ENCODE measurements around the gene KCNJ5. TPM values are rescaled to one million over a fixed set of nuclear protein-coding genes. Genes with fewer than 3 reads are reported as not detected.

Gene KCNJ5
- total RNA-seq (under 1 TPM in 3 of 5 donors, not detected in 2; 0.07 to 0.13 (median 0.12) TPM), total RNA-seq (0 to 3.8 (median 0) reads per million in 29 experiments)
- total RNA-seq (2013): 0.09 TPM

DNA sequence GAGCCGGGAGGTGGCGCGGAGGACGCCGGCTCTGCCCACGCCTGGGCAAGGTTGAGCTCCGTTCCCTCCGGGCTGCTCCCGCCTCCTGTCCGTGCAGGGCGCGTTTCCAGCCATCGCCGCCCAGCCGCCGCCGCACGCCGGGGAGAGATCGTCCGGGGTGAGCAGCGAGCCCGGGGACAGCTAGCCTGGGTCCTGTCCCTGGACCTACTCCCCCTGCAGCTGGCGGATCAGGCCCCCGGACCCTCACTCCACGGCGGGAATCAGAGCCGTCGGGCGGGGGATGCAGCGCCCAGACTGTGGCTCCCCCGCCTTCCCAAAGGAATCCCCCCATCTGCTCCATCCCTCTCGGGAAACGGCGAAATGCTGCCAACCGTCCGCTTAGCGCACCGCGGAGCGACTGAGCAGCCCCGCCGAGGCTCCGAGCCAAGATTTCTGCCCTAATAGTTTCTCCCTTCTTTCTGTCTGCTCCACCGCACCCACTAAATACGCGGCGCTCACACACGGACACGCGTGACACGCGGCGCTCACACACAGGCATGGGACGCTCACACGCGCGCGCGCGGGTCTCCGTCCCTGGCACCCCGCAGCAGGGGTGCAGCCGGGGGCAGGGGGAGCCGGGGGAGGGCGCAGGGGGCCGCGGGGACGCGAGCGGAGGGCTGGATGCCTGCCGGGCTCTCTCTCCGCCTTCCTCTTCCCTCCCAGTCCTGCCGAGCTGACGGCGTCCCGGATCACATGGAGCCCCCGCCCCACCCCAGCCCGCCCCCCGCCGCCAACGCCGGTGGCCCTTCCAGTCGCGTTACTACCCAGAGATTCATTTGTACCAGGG, at the start of gene KCNJ5:
TSS of gene KCNJ5 (plus strand) at position 814 of the 826 bp plus-strand sequence. CDS start 19,918 bp downstream, outside the sequence.
- DNase-seq: peak in 3 of 35 experiments; percentile 14 to 27 (median 18)
- POLR2A ChIA-PET: no interaction called here
- H3K27me3 Mint-ChIP-seq: peaks cover 46 to 65% of the 10 kb centered on the region in 2 donors

GRCh38 chr11:128841461-128842072, 49.6 kb upstream of the KCNJ5 start:
- ChIA-PET POLR2A (no interaction called here), CTCF (interaction anchor here in 1 of 2 donors (1.7 to 2.0 kb wide), 2 partner anchors 8 to 11 kb away, joined by 4 to 12 read pairs; no protein-coding TSS in a partner anchor)
- Mint-ChIP-seq H3K27ac (peak overlapping the region; percentile 49 to 87), H3K4me3 (no peak overlapping the region), H3K4me1 (peaks cover 84 to 99% (median 85%) of the 10 kb centered on the region in 3 donors), H3K27me3 (no peaks in the 10 kb centered on the region), H3K9me3 (peaks cover 0 to 6% (median 4%) of the 10 kb centered on the region in 3 donors), H3K36me3 (peaks cover 3% of the 10 kb centered on the region)
- Histone ChIP-seq H3K4me1 (ENCODE audit: control insufficient read depth in 1 of 2, extremely low read depth in 1 of 2, insufficient read depth in 2 of 2, low read length in 2 of 2) (peaks cover 33 to 46% of the 10 kb centered on the region in 2 experiments), H3K36me3 (ENCODE audit: control insufficient read depth in 2 of 2, extremely low read depth in 1 of 2, insufficient read depth in 1 of 2, low read length in 1 of 2) (no peaks in the 10 kb centered on the region), H3K27ac (ENCODE audit: low read length) (peak overlapping the region; percentile 26), H3K4me3 (ENCODE audit: control insufficient read depth in 1 of 2, extremely low read depth in 1 of 2, low read length in 1 of 2) (no peak overlapping the region), H3K9me3 (no peaks in the 10 kb centered on the region), H3K27me3 (replicated peaks in 1 of 2; ENCODE audit: control insufficient read depth in 2 of 2, extremely low read depth in 1 of 2, insufficient read depth in 2 of 2, low read length in 1 of 2) (no peaks in the 10 kb centered on the region)
- peak in 1 of 4 experiments; percentile 20 for ATAC-seq (replicated peaks in 1 of 4)
- no CpG with 5 or more reads among the region's 7 CpGs for WGBS (ENCODE audit: insufficient coverage)
- peak in 1 of 35 experiments; percentile 33 for DNase-seq

More for the DNA sequence above, at the start of gene KCNJ5:
- WGBS (ENCODE audit: insufficient coverage): 5% methylated on average over 65 of the region's 85 CpGs
- H3K9me3 ChIP-seq: no peaks in the 10 kb centered on the region
- no peaks in the 10 kb centered on the region for H3K9me3 Mint-ChIP-seq
- H3K4me1 ChIP-seq (ENCODE audit: control insufficient read depth in 1 of 2, extremely low read depth in 1 of 2, insufficient read depth in 2 of 2, low read length in 2 of 2): peaks cover 0 to 22% of the 10 kb centered on the region in 2 experiments
- H3K27ac Mint-ChIP-seq: no peak within 1 kb of the TSS
- peak; percentile 36 to 61 (median 58) for ATAC-seq (replicated peaks in 1 of 4)
- peak within 1 kb of the TSS; percentile 35 to 44 for H3K4me3 ChIP-seq (ENCODE audit: control insufficient read depth in 1 of 2, extremely low read depth in 1 of 2, low read length in 1 of 2)
- peaks cover 6 to 16% (median 13%) of the 10 kb centered on the region in 3 donors for H3K4me1 Mint-ChIP-seq
- H3K27me3 ChIP-seq (replicated peaks in 1 of 2; ENCODE audit: control insufficient read depth in 2 of 2, extremely low read depth in 1 of 2, insufficient read depth in 2 of 2, low read length in 1 of 2): peaks cover 16 to 70% of the 10 kb centered on the region in 2 experiments
- no peaks in the 10 kb centered on the region for H3K36me3 ChIP-seq (ENCODE audit: control insufficient read depth in 2 of 2, extremely low read depth in 1 of 2, insufficient read depth in 1 of 2, low read length in 1 of 2)
- CTCF ChIA-PET: interaction anchor here in 1 of 2 donors (1.0 to 1.2 kb wide), 2 partner anchors 17 to 733 kb away, joined by 3 to 4 read pairs; no protein-coding TSS in a partner anchor
- H3K36me3 Mint-ChIP-seq: peaks cover 3% of the 10 kb centered on the region
- peak within 1 kb of the TSS; percentile 65 to 79 (median 78) for H3K4me3 Mint-ChIP-seq
- H3K27ac ChIP-seq (ENCODE audit: low read length): no peak within 1 kb of the TSS

GRCh38 chr11:128843198-128843785, 47.9 kb upstream of the KCNJ5 start:
- no CpG with 5 or more reads among the region's 2 CpGs for WGBS (ENCODE audit: insufficient coverage)
- CTCF ChIA-PET: interaction anchor here in 1 of 2 donors (0.6 to 0.9 kb wide), 3 partner anchors 10 to 671 kb away, joined by 3 read pairs; no protein-coding TSS in a partner anchor
- Histone ChIP-seq H3K27ac (ENCODE audit: low read length) (no peak overlapping the region), H3K4me1 (ENCODE audit: control insufficient read depth in 1 of 2, extremely low read depth in 1 of 2, insufficient read depth in 2 of 2, low read length in 2 of 2) (peaks cover 27 to 36% of the 10 kb centered on the region in 2 experiments), H3K4me3 (ENCODE audit: control insufficient read depth in 1 of 2, extremely low read depth in 1 of 2, low read length in 1 of 2) (no peak overlapping the region), H3K27me3 (replicated peaks in 1 of 2; ENCODE audit: control insufficient read depth in 2 of 2, extremely low read depth in 1 of 2, insufficient read depth in 2 of 2, low read length in 1 of 2) (no peaks in the 10 kb centered on the region), H3K36me3 (ENCODE audit: control insufficient read depth in 2 of 2, extremely low read depth in 1 of 2, insufficient read depth in 1 of 2, low read length in 1 of 2) (no peaks in the 10 kb centered on the region), H3K9me3 (no peaks in the 10 kb centered on the region)
- Mint-ChIP-seq H3K36me3 (peaks cover 3% of the 10 kb centered on the region), H3K27me3 (no peaks in the 10 kb centered on the region), H3K4me1 (peaks cover 69 to 89% (median 73%) of the 10 kb centered on the region in 3 donors), H3K27ac (peak overlapping the region in 1 of 2 donors; percentile 46), H3K4me3 (no peak overlapping the region), H3K9me3 (peaks cover 0 to 6% (median 4%) of the 10 kb centered on the region in 3 donors)
- POLR2A ChIA-PET: no interaction called here
- ATAC-seq (replicated peaks in 1 of 4): no peak
- no peak for DNase-seq

DNA sequence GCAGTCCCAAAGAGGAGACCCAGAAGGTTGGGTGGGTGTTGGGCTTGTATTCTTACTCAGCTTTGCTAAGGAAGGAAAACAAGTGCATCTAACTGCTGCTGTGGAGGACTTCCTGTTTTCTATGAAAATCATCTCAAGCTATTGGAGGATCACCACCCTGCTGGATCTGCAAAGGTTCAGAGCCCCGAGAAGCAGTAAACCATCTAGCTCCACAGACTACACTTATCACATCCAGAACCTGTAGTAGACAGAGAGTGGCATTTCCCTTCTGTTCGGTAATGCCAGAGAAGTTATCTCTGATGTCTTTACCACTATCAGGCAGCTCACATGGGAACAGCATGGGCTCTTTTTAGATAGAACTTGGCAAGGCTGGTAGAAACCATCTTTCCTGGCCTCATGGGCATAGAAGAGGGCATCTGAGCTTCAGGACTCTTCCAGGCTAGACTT, 45.8 kb upstream of the KCNJ5 start:
- peak overlapping the region; percentile 46 for H3K27ac ChIP-seq (ENCODE audit: low read length)
- no peaks in the 10 kb centered on the region for H3K27me3 Mint-ChIP-seq
- peak overlapping the region in 2 of 3 donors; percentile 22 to 44 for H3K4me3 Mint-ChIP-seq
- DNase-seq (peak in 5 of 35 experiments; percentile 8 to 33 (median 21)), ATAC-seq (replicated peaks in 1 of 4) (peak; percentile 77 to 90 (median 84))
- ChIA-PET POLR2A (interaction anchor here in 1 of 2 donors (0.5 to 0.7 kb wide), 3 partner anchors 10 to 43 kb away, joined by 3 read pairs; no protein-coding TSS in a partner anchor), CTCF (interaction anchor here (0.9 to 2.8 kb wide), 6 partner anchors 13 to 688 kb away, joined by 5 to 18 read pairs (median 8); no protein-coding TSS in a partner anchor)
- peaks cover 55 to 76% (median 62%) of the 10 kb centered on the region in 3 donors for H3K4me1 Mint-ChIP-seq
- H3K36me3 Mint-ChIP-seq: no peaks in the 10 kb centered on the region
- H3K9me3 Mint-ChIP-seq: peaks cover 0 to 4% (median 0%) of the 10 kb centered on the region in 3 donors
- H3K36me3 ChIP-seq (ENCODE audit: control insufficient read depth in 2 of 2, extremely low read depth in 1 of 2, insufficient read depth in 1 of 2, low read length in 1 of 2): no peaks in the 10 kb centered on the region
- peaks cover 23 to 32% of the 10 kb centered on the region in 2 experiments for H3K4me1 ChIP-seq (ENCODE audit: control insufficient read depth in 1 of 2, extremely low read depth in 1 of 2, insufficient read depth in 2 of 2, low read length in 2 of 2)
- peak overlapping the region; percentile 90 to 93 for H3K27ac Mint-ChIP-seq
- no peaks in the 10 kb centered on the region for H3K27me3 ChIP-seq (replicated peaks in 1 of 2; ENCODE audit: control insufficient read depth in 2 of 2, extremely low read depth in 1 of 2, insufficient read depth in 2 of 2, low read length in 1 of 2)
- H3K9me3 ChIP-seq: no peaks in the 10 kb centered on the region
- no peak overlapping the region for H3K4me3 ChIP-seq (ENCODE audit: control insufficient read depth in 1 of 2, extremely low read depth in 1 of 2, low read length in 1 of 2)
- WGBS (ENCODE audit: insufficient coverage): no CpG with 5 or more reads among the region's 2 CpGs

DNA sequence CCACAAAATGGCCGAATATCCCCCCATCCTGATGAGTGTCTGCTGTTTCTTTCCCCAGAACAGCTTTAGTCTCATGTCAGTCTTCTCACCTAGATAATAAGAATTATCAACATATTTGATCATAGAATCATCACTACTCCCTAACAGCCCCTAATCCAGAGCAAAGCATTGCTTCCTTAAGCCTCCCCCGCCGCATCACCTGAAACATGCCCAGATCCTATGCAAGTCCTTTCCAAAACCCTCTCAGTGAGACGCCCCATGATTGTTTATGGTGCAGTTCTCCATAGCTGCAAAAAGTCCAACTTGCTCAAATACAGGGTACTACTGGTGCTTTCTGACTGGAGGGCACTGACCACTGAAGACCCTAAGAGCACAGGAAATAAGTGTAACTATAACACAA, 44.2 kb upstream of the KCNJ5 start:
- H3K4me1 Mint-ChIP-seq: peaks cover 41 to 59% (median 48%) of the 10 kb centered on the region in 3 donors

More for the DNA sequence above, 44.2 kb upstream of the KCNJ5 start:
- Histone ChIP-seq H3K27me3 (replicated peaks in 1 of 2; ENCODE audit: control insufficient read depth in 2 of 2, extremely low read depth in 1 of 2, insufficient read depth in 2 of 2, low read length in 1 of 2) (no peaks in the 10 kb centered on the region), H3K4me1 (ENCODE audit: control insufficient read depth in 1 of 2, extremely low read depth in 1 of 2, insufficient read depth in 2 of 2, low read length in 2 of 2) (peaks cover 14 to 20% of the 10 kb centered on the region in 2 experiments), H3K9me3 (no peaks in the 10 kb centered on the region), H3K36me3 (ENCODE audit: control insufficient read depth in 2 of 2, extremely low read depth in 1 of 2, insufficient read depth in 1 of 2, low read length in 1 of 2) (no peaks in the 10 kb centered on the region), H3K4me3 (ENCODE audit: control insufficient read depth in 1 of 2, extremely low read depth in 1 of 2, low read length in 1 of 2) (no peak overlapping the region), H3K27ac (ENCODE audit: low read length) (no peak overlapping the region)
- DNase-seq (no peak), ATAC-seq (replicated peaks in 1 of 4) (no peak)
- Mint-ChIP-seq H3K4me3 (no peak overlapping the region), H3K27me3 (no peaks in the 10 kb centered on the region), H3K9me3 (peaks cover 0 to 4% (median 0%) of the 10 kb centered on the region in 3 donors), H3K36me3 (no peaks in the 10 kb centered on the region), H3K27ac (no peak overlapping the region)
- CTCF ChIA-PET: interaction anchor here in 1 of 2 donors (1.1 to 2.1 kb wide), 2 partner anchors 16 to 690 kb away, joined by 3 to 6 read pairs; no protein-coding TSS in a partner anchor
- WGBS (ENCODE audit: insufficient coverage): 100% methylated on average over 4 of the region's 4 CpGs
- POLR2A ChIA-PET: no interaction called here
